K562 (cell line): ENCODE data around the gene SAMD11. TPM values are rescaled to one million over a fixed set of nuclear protein-coding genes. Genes with fewer than 3 reads are reported as not detected.

Experiments used
- CBFA2T3 ChIP-seq: fragments of 450-650 bp; IDR thresholded peaks from 2 replicates; pipeline ENCODE4 v1.6.1; 2017
- FOXM1 ChIP-seq, 2 experiments: fragments of 450-650 bp in 1 of 2; sonication (generic) in 1 of 2; formaldehyde crosslinking in 1 of 2; IDR thresholded peaks; 2 replicates each; pipeline versions ENCODE4 v1.6.1 to v1.9.0; 2017 to 2022; ENCODE audit warnings: low read depth in 2 of 2, mild to moderate bottlenecking in 2 of 2, missing genetic modification reagents in 1 of 2, moderate library complexity in 1 of 2
- GTF2F1 ChIP-seq: IDR thresholded peaks from 2 replicates; pipeline ENCODE4 v1.6.1; 2011; ENCODE audit warnings: low read depth, low read length, improper control_type of control experiment
- SRSF7 ChIP-seq: fragments of 200-400 bp; formaldehyde crosslinking; optimal IDR thresholded peaks from 2 replicates; pipeline ENCODE3; 2017; ENCODE audit warnings: mild to moderate bottlenecking, low read depth, low read length
- TOE1 ChIP-seq, 2 experiments: fragments of 450-650 bp in 1 of 2; sonication (generic) in 1 of 2; formaldehyde crosslinking in 1 of 2; IDR thresholded peaks; 2 replicates each; pipeline versions ENCODE4 v1.7.1 to v1.8.0; 2016 to 2022; ENCODE audit warnings: borderline replicate concordance in 2 of 2, mild to moderate bottlenecking in 2 of 2, antibody characterized with exemption in 1 of 2, inconsistent platforms in 1 of 2, low read depth in 1 of 2, missing genetic modification reagents in 1 of 2, moderate library complexity in 1 of 2
- ZNF274 ChIP-seq: IDR thresholded peaks from 2 replicates; pipeline ENCODE4 v1.6.1; 2011; ENCODE audit warnings: low read depth, mild to moderate bottlenecking, low read length, moderate library complexity, borderline replicate concordance
- polyA plus RNA-seq, 8 experiments: library from polyadenylated mRNA; depleted of rRNA in 4 of 8; stranded (reverse) in 5 of 8; unstranded in 3 of 8; fragments of >200 nt; fragmentation: Nextera tagmentation in 2 of 8; fragmentation: Illumina TruSeq in 1 of 8; extraction: Ambion mirVana in 2 of 8; extraction: Trizol in 1 of 8; gene quantifications; 2 replicates each; pipeline versions ENCODE4 v1.2.1 to v1.2.3, GENCODE V29; 2011 to 2014; ENCODE audit warnings: inconsistent platforms in 1 of 8, missing spikeins in 1 of 8
- total RNA-seq, 7 experiments: library from RNA; depleted of rRNA in 6 of 7; stranded (reverse); fragments of >200 nt in 6 of 7; fragmentation: Illumina TruSeq in 2 of 7; extraction: Trizol in 2 of 7; gene quantifications; 2 replicates each; pipeline versions ENCODE4 v1.2.1 to v1.2.3, GENCODE V29; 2011 to 2021; ENCODE audit warnings: low replicate concordance in 1 of 7
- TF ChIP-seq, protein P1 (sequence below): fragments of 250-450 bp; sonication (Bioruptor Pico); IDR thresholded peaks from 2 replicates; pipeline ENCODE4 v1.8.0; 2022; ENCODE audit warnings: inconsistent platforms
- TF ChIP-seq, protein P2 (sequence below), 2 experiments: fragments of 450-650 bp; IDR thresholded peaks; 2 replicates each; pipeline ENCODE4 v1.6.1; 2016; ENCODE audit warnings: mild to moderate bottlenecking in 2 of 2, borderline replicate concordance in 1 of 2, low read depth in 1 of 2, moderate library complexity in 1 of 2
- TF ChIP-seq, protein P3 (sequence below): sonication (generic); formaldehyde crosslinking; IDR thresholded peaks from 2 replicates; pipeline ENCODE4 v1.8.0; 2023; ENCODE audit warnings: mild to moderate bottlenecking, missing genetic modification reagents
- TF ChIP-seq, protein P4 (sequence below): sonication (generic); formaldehyde crosslinking; IDR thresholded peaks from 2 replicates; pipeline ENCODE4 v1.5.0; 2020; ENCODE audit warnings: missing genetic modification reagents

SAMD11 gene
- total and polyA plus RNA-seq, 9 of the 15 experiments (the other 6 are each of a cell fraction or from before 2014, with no cell fraction given), result 0.07 to 0.82 (median 0.11) TPM; not detected in 2

DNA sequence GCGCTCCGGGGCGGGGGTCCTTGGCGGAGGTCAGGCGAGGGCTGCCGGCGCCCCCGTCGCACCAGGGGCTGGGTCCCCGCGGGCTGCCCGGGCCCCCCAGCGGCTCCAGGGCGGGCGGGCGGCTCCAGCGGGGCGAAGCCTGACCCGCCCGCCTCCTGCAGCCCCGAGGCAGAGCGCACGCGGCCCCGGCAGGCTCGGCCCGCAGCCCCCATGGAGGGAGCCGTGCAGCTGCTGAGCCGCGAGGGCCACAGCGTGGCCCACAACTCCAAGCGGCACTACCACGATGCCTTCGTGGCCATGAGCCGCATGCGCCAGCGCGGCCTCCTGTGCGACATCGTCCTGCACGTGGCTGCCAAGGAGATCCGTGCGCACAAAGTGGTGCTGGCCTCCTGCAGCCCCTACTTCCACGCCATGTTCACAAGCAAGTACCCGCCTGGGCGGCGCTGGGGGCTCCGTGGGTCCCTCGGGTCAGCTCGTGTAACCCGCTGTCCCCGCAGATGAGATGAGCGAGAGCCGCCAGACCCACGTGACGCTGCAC is 37.5 kb downstream of the SAMD11 start (continued):
- TF ChIP-seq, protein P1, sequence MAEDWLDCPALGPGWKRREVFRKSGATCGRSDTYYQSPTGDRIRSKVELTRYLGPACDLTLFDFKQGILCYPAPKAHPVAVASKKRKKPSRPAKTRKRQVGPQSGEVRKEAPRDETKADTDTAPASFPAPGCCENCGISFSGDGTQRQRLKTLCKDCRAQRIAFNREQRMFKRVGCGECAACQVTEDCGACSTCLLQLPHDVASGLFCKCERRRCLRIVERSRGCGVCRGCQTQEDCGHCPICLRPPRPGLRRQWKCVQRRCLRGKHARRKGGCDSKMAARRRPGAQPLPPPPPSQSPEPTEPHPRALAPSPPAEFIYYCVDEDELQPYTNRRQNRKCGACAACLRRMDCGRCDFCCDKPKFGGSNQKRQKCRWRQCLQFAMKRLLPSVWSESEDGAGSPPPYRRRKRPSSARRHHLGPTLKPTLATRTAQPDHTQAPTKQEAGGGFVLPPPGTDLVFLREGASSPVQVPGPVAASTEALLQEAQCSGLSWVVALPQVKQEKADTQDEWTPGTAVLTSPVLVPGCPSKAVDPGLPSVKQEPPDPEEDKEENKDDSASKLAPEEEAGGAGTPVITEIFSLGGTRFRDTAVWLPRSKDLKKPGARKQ, result 0 out of 2 replicates have a peak, but pooled peaks have one; percentile 38
- TF ChIP-seq CBFA2T3 (no peak), GTF2F1 (no peak), SRSF7 (no peak), TOE1 (IDR thresholded peaks at IDR 0.05; ENCODE audit: borderline replicate concordance) (no peak), TOE1 (CRISPR knock-in tag; IDR thresholded peaks at IDR 0.05; ENCODE audit: borderline replicate concordance, low read depth) (no peak), ZNF274 (no peak), FOXM1 (IDR thresholded peaks at IDR 0.05; ENCODE audit: low read depth) (no peak), FOXM1 (CRISPR knock-in tag; IDR thresholded peaks at IDR 0.05; ENCODE audit: low read depth) (peak; percentile 78; the same call in 1 of the 2 replicates)
- TF ChIP-seq, protein P2, sequence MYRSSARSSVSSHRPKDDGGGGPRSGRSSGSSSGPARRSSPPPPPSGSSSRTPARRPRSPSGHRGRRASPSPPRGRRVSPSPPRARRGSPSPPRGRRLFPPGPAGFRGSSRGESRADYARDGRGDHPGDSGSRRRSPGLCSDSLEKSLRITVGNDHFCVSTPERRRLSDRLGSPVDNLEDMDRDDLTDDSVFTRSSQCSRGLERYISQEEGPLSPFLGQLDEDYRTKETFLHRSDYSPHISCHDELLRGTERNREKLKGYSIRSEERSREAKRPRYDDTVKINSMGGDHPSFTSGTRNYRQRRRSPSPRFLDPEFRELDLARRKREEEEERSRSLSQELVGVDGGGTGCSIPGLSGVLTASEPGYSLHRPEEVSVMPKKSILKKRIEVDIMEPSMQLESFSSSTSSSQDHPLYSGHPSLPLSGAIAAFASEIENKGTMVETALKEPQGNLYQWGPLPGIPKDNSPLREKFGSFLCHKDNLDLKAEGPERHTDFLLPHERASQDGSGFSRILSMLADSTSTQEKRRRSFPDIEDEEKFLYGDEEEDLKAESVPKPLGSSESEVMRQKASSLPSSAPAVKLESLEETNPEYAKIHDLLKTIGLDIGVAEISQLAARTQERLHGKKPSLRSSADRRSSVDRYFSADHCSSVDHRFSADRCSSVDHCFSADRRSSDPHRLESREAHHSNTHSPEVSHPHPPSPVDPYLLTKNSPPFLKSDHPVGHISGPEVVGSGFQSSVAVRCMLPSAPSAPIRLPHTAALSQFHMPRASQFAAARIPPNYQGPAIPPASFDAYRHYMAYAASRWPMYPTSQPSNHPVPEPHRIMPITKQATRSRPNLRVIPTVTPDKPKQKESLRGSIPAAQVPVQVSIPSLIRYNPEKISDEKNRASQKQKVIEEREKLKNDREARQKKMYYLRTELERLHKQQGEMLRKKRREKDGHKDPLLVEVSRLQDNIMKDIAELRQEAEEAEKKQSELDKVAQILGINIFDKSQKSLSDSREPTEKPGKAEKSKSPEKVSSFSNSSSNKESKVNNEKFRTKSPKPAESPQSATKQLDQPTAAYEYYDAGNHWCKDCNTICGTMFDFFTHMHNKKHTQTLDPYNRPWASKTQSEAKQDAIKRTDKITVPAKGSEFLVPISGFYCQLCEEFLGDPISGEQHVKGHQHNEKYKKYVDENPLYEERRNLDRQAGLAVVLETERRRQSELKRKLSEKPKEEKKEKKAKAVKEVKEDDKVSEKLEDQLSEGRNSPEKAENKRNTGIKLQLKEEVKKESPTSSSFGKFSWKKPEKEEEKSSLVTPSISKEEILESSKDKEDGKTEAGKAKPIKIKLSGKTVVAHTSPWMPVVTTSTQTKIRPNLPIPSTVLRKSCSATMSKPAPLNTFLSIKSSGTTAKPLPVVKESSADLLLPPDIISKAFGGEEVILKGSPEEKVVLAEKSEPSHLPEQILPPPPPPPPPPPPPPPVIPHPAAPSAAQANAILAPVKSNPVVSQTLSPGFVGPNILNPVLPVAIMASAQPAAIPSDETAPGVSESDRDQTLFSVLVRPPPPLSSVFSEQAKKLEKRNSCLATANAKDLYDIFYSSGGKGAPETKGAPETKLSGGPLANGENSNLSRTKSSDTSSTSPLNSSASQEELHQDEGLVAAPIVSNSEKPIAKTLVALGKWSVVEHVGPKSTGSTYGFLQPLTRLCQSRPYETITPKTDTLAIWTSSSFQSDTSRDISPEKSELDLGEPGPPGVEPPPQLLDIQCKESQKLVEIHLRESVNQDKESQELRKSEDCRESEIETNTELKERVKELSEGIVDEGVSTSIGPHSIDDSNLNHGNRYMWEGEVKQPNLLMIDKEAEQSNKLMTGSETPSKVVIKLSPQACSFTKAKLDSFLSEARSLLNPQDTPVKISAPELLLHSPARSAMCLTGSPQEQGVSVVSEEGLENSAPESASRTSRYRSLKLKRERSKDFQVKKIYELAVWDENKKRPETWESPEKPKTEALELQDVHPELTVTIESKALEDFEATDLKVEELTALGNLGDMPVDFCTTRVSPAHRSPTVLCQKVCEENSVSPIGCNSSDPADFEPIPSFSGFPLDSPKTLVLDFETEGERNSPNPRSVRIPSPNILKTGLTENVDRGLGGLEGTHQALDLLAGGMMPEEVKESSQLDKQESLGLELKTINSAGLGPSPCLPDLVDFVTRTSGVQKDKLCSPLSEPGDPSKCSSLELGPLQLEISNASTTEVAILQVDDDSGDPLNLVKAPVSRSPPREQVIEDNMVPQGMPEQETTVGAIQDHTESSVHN (IDR thresholded peaks at IDR 0.05; ENCODE audit: borderline replicate concordance in 1 of 2, low read depth in 1 of 2), result no peak
- TF ChIP-seq, protein P3, sequence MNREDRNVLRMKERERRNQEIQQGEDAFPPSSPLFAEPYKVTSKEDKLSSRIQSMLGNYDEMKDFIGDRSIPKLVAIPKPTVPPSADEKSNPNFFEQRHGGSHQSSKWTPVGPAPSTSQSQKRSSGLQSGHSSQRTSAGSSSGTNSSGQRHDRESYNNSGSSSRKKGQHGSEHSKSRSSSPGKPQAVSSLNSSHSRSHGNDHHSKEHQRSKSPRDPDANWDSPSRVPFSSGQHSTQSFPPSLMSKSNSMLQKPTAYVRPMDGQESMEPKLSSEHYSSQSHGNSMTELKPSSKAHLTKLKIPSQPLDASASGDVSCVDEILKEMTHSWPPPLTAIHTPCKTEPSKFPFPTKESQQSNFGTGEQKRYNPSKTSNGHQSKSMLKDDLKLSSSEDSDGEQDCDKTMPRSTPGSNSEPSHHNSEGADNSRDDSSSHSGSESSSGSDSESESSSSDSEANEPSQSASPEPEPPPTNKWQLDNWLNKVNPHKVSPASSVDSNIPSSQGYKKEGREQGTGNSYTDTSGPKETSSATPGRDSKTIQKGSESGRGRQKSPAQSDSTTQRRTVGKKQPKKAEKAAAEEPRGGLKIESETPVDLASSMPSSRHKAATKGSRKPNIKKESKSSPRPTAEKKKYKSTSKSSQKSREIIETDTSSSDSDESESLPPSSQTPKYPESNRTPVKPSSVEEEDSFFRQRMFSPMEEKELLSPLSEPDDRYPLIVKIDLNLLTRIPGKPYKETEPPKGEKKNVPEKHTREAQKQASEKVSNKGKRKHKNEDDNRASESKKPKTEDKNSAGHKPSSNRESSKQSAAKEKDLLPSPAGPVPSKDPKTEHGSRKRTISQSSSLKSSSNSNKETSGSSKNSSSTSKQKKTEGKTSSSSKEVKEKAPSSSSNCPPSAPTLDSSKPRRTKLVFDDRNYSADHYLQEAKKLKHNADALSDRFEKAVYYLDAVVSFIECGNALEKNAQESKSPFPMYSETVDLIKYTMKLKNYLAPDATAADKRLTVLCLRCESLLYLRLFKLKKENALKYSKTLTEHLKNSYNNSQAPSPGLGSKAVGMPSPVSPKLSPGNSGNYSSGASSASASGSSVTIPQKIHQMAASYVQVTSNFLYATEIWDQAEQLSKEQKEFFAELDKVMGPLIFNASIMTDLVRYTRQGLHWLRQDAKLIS (CRISPR knock-in tag), result no peak
- TF ChIP-seq, protein P4, sequence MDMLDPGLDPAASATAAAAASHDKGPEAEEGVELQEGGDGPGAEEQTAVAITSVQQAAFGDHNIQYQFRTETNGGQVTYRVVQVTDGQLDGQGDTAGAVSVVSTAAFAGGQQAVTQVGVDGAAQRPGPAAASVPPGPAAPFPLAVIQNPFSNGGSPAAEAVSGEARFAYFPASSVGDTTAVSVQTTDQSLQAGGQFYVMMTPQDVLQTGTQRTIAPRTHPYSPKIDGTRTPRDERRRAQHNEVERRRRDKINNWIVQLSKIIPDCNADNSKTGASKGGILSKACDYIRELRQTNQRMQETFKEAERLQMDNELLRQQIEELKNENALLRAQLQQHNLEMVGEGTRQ (CRISPR knock-in tag), result peak; percentile 19; the same call in 1 of the 2 replicates
